ENCODE results near the gene IL1R2. TPM values are rescaled to one million over a fixed set of nuclear protein-coding genes. Genes with fewer than 3 reads are reported as not detected.
A peak's percentile ranks its signal among the peaks of the same experiment; 100 is the strongest.

Gene IL1R2
- total and polyA plus RNA-seq, 2 of the 13 experiments (the other 11 are each of a cell fraction or from before 2014, with no cell fraction given): 3.6 to 7.3 TPM

GRCh38 chr2:101960819-101961337 is 30.9 kb upstream of the IL1R2 start (continued):
- TF ChIP-seq ZNF513 (CRISPR knock-in tag; conservative IDR thresholded peaks at IDR 0.05): no peak
- TF ChIP-seq MAZ (IDR thresholded peaks at IDR 0.05; ENCODE audit: borderline replicate concordance, low read depth, low read length): no peak
- no peak for TF ChIP-seq MAZ (CRISPR knock-in tag; IDR thresholded peaks at IDR 0.05; ENCODE audit: low read depth)
- no peak for TF ChIP-seq ZMYM2 (CRISPR knock-in tag; IDR thresholded peaks at IDR 0.05)
- no peak for TF ChIP-seq HIVEP1 (CRISPR knock-in tag; IDR thresholded peaks at IDR 0.05)
- TF ChIP-seq ZNF639 (CRISPR knock-in tag; conservative IDR thresholded peaks at IDR 0.05): no peak
- no peak for TF ChIP-seq SNAI1 (CRISPR knock-in tag; IDR thresholded peaks at IDR 0.05; ENCODE audit: borderline replicate concordance)
- TF ChIP-seq NFE2 (CRISPR knock-in tag; IDR thresholded peaks at IDR 0.05): peak; percentile 20; the same call in 1 of the 2 replicates
- TF ChIP-seq ZNF407 (CRISPR knock-in tag; IDR thresholded peaks at IDR 0.05; ENCODE audit: not compliant biosample characterization): no peak
- TF ChIP-seq ARHGAP35 (CRISPR knock-in tag; IDR thresholded peaks at IDR 0.05; ENCODE audit: borderline replicate concordance): 0 out of 2 replicates have a peak, but pooled peaks have one; percentile 0
- 0 out of 2 replicates have a peak, but pooled peaks have one; percentile 23 for TF ChIP-seq CC2D1A (CRISPR knock-in tag; IDR thresholded peaks at IDR 0.05)
- TF ChIP-seq TFDP1 (CRISPR knock-in tag; IDR thresholded peaks at IDR 0.05; ENCODE audit: borderline replicate concordance): no peak
- no peak for TF ChIP-seq NBN (conservative IDR thresholded peaks at IDR 0.05)
- no peak for TF ChIP-seq DRAP1 (CRISPR knock-in tag; IDR thresholded peaks at IDR 0.05)
- TF ChIP-seq ZNF577 (CRISPR knock-in tag; IDR thresholded peaks at IDR 0.05; ENCODE audit: borderline replicate concordance, low read depth): no peak
- TF ChIP-seq ZNF343 (CRISPR knock-in tag; IDR thresholded peaks at IDR 0.05): no peak
- no peak for TF ChIP-seq EHMT2 (IDR thresholded peaks at IDR 0.05; ENCODE audit: borderline replicate concordance, low read depth, low read length)
